Measurements from ENCODE around the gene MDP1. TPM values are rescaled to one million over a fixed set of nuclear protein-coding genes. Genes with fewer than 3 reads are reported as not detected.

The MDP1 gene
- polyA plus RNA-seq, 1 of the 3 experiments (the other 2 are of a cell fraction) = 36.7 TPM

GRCh38 chr14:24263848-24264247, 48.0 kb upstream of the MDP1 start:
- Histone ChIP-seq H3K4me3 (ENCODE audit: low read depth in 2 of 2, low read length in 1 of 2) (no peak overlapping the region), H3K9me3 (no peaks in the 10 kb centered on the region), H3K27ac (ENCODE audit: low read depth in 2 of 2, low read length in 1 of 2) (no peak overlapping the region), H3K9ac (no peak overlapping the region), H3K36me3 (replicated peaks in 1 of 2; ENCODE audit: control insufficient read depth in 1 of 2, insufficient read depth in 2 of 2, low read length in 1 of 2) (peaks cover 0 to 25% of the 10 kb centered on the region in 2 experiments), H3K27me3 (ENCODE audit: insufficient read depth) (no peaks in the 10 kb centered on the region), H3K4me1 (ENCODE audit: control insufficient read depth in 1 of 2, insufficient read depth in 2 of 2, low read depth in 1 of 2, low read length in 1 of 2) (peaks cover 0 to 2% of the 10 kb centered on the region in 2 experiments; a peak in 1 of 4 replicates), H3F3A (replicated peaks; ENCODE audit: insufficient read depth) (no peaks in the 10 kb centered on the region), H3K9me2 (no peaks in the 10 kb centered on the region), H2AFZ (ENCODE audit: low read depth) (no peak overlapping the region), H3K4me2 (no peak overlapping the region), H4K20me1 (ENCODE audit: insufficient read depth) (no peaks in the 10 kb centered on the region), H3K79me2 (ENCODE audit: insufficient read depth) (no peaks in the 10 kb centered on the region)
- POLR2A ChIA-PET = no interaction called here
- no peak for DNase-seq
- 66% methylated on average over 6 of the region's 6 CpGs for WGBS (ENCODE audit: low lambda C conversion rate)
- CTCF ChIA-PET = interaction anchor here (0.6 to 3.7 kb wide), 4 partner anchors 16 to 74 kb away, joined by 3 to 20 read pairs (median 6); partner anchors contain the start of gene TINF2
- no peak for TF ChIP-seq TEAD4 (IDR thresholded peaks at IDR 0.05; ENCODE audit: borderline replicate concordance, insufficient read depth)
- TF ChIP-seq RFX5 (IDR thresholded peaks at IDR 0.05; ENCODE audit: low read length) = no peak
- TF ChIP-seq NFIC (IDR thresholded peaks at IDR 0.05; ENCODE audit: borderline replicate concordance) = no peak

- H3K9me2 ChIP-seq = no peaks in the 10 kb centered on the region
- no peaks in the 10 kb centered on the region for H3K9me3 ChIP-seq
- TF ChIP-seq GATA2 (CRISPR knock-in tag; IDR thresholded peaks at IDR 0.05) = no peak
- TF ChIP-seq RXRA (IDR thresholded peaks at IDR 0.05; ENCODE audit: borderline replicate concordance, low read depth) = no peak
- TF ChIP-seq FOSL2 (IDR thresholded peaks at IDR 0.05; ENCODE audit: borderline replicate concordance, low read depth) = no peak
- no peak for TF ChIP-seq USF2 (IDR thresholded peaks at IDR 0.05; ENCODE audit: borderline replicate concordance, low read depth, low read length)
- no peak for TF ChIP-seq TAF1 (IDR thresholded peaks at IDR 0.05; ENCODE audit: borderline replicate concordance, low read depth, low read length)
- no peak for TF ChIP-seq IRF3 (IDR thresholded peaks at IDR 0.05; ENCODE audit: low read depth, low read length)
- no peak within 1 kb of the TSS for H3K9ac ChIP-seq
- ChIA-PET CTCF (interaction anchor here (0.6 to 3.7 kb wide), 5 partner anchors 17 to 75 kb away, joined by 3 to 20 read pairs (median 5); partner anchors contain the start of genes CIDEB and TINF2), POLR2A (no interaction called here)
- H3F3A ChIP-seq (replicated peaks; ENCODE audit: insufficient read depth) = no peaks in the 10 kb centered on the region
- DNase-seq = no peak
- H3K27me3 ChIP-seq (ENCODE audit: insufficient read depth) = no peaks in the 10 kb centered on the region
- no peak within 1 kb of the TSS for H3K4me3 ChIP-seq (ENCODE audit: low read depth in 2 of 2, low read length in 1 of 2)
- H3K4me2 ChIP-seq = no peak within 1 kb of the TSS
- peaks cover 0 to 3% of the 10 kb centered on the region in 2 experiments; a peak in 1 of 4 replicates for H3K4me1 ChIP-seq (ENCODE audit: control insufficient read depth in 1 of 2, insufficient read depth in 2 of 2, low read depth in 1 of 2, low read length in 1 of 2)
- H3K79me2 ChIP-seq (ENCODE audit: insufficient read depth) = no peaks in the 10 kb centered on the region
- no peak within 1 kb of the TSS for H3K27ac ChIP-seq (ENCODE audit: low read depth in 2 of 2, low read length in 1 of 2)
- H3K36me3 ChIP-seq (replicated peaks in 1 of 2; ENCODE audit: control insufficient read depth in 1 of 2, insufficient read depth in 2 of 2, low read length in 1 of 2) = peaks cover 0 to 17% of the 10 kb centered on the region in 2 experiments
- H2AFZ ChIP-seq (ENCODE audit: low read depth) = no peak within 1 kb of the TSS
- 85% methylated on average over 3 of the region's 14 CpGs for WGBS (ENCODE audit: low lambda C conversion rate)
- H4K20me1 ChIP-seq (ENCODE audit: insufficient read depth) = no peaks in the 10 kb centered on the region
Observed at GRCh38 chr14:24262821-24263733, 47.2 kb upstream of the MDP1 start, which contains the start of gene TGM1. TSS of gene TGM1 (minus strand) at chr14:24263177. CDS start at chr14:24262352, 825 bp downstream.

Measured in SK-N-SH (cell line).